ENCODE data around the gene NCAN. TPM values are rescaled to one million over a fixed set of nuclear protein-coding genes. Genes with fewer than 3 reads are reported as not detected.

NCAN gene
- total and polyA plus RNA-seq, 7 donors, result 0.03 TPM; not detected in 6

DNA sequence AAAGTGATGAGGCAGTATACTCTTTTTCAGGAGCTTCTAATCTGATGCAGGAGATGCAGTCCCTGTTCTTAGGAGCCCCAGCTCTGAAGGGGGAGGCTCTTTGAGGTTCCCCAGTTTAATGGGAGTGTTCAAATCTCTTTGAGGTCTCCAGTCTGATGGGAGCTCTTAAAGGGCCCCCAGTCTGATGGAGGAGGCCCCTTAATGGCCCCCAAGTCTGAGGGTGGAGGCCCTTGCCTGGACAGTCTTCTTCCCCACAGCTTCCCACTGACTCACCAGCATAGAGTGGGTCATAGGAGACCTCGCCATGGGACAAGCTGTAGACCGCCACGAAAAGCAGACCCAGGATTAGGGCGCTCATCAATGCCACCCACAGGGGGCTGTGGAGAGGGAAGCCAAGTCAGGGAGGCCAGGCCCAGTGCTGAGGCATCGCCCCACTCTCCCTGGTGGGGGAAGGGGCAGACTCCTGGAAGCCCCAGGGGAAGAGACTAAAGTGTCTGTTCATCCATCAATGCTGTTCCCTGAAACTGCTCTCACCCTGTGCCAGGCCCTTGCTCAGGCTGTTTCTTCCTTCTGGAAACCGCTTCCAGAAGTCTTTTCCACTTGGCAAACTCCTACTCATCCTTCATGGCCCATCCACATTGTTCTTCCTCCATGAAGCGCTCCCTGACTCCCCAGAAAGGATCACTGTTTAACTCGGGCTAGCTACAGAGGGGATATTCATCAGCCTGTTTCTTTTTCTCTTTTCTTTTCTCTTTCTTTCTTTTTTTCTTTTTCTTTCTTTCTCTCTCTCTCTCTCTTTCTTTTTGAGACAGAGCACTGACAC, 59.2 kb downstream of the NCAN start:
- H3K27me3 ChIP-seq (ENCODE audit: insufficient read depth in 3 of 3, low read length in 2 of 3), result peaks cover 0 to 12% (median 5%) of the 10 kb centered on the region in 3 donors
- H3K4me1 ChIP-seq, result no peaks in the 10 kb centered on the region
- TF ChIP-seq, protein P1, sequence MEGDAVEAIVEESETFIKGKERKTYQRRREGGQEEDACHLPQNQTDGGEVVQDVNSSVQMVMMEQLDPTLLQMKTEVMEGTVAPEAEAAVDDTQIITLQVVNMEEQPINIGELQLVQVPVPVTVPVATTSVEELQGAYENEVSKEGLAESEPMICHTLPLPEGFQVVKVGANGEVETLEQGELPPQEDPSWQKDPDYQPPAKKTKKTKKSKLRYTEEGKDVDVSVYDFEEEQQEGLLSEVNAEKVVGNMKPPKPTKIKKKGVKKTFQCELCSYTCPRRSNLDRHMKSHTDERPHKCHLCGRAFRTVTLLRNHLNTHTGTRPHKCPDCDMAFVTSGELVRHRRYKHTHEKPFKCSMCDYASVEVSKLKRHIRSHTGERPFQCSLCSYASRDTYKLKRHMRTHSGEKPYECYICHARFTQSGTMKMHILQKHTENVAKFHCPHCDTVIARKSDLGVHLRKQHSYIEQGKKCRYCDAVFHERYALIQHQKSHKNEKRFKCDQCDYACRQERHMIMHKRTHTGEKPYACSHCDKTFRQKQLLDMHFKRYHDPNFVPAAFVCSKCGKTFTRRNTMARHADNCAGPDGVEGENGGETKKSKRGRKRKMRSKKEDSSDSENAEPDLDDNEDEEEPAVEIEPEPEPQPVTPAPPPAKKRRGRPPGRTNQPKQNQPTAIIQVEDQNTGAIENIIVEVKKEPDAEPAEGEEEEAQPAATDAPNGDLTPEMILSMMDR (IDR thresholded peaks at IDR 0.05), result no peak
- H3K4me3 ChIP-seq, result no peak overlapping the region
- H3K27ac ChIP-seq, result no peak overlapping the region
- ATAC-seq, result no peak
- no peaks in the 10 kb centered on the region for H3K9me3 ChIP-seq
- intact Hi-C loops (cut with DNase I), result no loop called here
- DNase-seq, result no peak
- 86 to 95% (median 94%) methylated on average over 8 of the region's 8 CpGs for WGBS, 3 donors
- peaks cover 0 to 6% of the 10 kb centered on the region in 2 donors for H3K36me3 ChIP-seq (ENCODE audit: insufficient read depth in 1 of 2, low read depth in 1 of 2)

DNA sequence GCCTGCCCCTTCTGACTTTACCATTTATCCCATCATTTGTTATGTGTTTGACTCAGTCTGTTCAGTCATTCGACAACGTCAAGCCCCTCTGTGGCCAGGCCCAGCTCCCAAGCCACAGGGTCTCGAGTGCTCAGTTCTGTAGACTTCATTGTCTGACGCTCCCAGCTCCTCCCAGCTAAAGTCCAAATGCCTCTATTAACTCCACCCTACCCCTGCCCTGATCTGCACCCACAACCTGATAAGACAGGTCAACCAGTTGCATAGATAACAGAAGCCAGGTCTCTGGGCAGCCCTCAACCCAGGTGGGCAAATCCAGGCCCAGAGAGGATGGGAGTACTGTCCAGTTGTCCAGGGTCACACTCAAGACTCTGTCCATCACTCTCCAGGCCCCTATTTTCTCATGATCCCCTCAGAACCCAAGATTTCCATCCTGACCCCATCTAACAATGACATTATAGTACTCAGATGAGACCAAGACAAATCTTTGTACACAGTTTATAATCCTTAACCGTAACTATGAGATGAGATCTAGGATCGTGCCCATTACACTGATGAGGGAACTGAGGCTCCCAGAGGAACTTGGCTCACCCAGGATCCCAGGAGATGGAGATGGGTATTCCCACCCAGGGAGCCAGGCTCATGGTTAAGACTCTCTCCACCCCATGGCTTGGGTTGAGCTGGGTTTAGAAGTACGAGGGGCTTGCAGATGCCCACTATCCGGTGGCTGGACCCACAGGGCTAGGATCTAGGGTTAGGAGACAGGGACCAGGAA, 60.3 kb downstream of the NCAN start:
- TF ChIP-seq, protein P1 (IDR thresholded peaks at IDR 0.05), result no peak
- H3K4me3 ChIP-seq, result no peak overlapping the region
- H3K27ac ChIP-seq, result no peak overlapping the region
- H3K36me3 ChIP-seq (ENCODE audit: insufficient read depth in 1 of 2, low read depth in 1 of 2), result peaks cover 0 to 17% of the 10 kb centered on the region in 2 donors
- ATAC-seq, result no peak
- WGBS, 3 donors, result 88 to 91% (median 89%) methylated on average over 8 of the region's 8 CpGs
- peaks cover 0 to 12% (median 5%) of the 10 kb centered on the region in 3 donors for H3K27me3 ChIP-seq (ENCODE audit: insufficient read depth in 3 of 3, low read length in 2 of 3)
- intact Hi-C loops (cut with DNase I), result no loop called here
- no peak for DNase-seq
- no peaks in the 10 kb centered on the region for H3K9me3 ChIP-seq
- H3K4me1 ChIP-seq, result no peaks in the 10 kb centered on the region

DNA sequence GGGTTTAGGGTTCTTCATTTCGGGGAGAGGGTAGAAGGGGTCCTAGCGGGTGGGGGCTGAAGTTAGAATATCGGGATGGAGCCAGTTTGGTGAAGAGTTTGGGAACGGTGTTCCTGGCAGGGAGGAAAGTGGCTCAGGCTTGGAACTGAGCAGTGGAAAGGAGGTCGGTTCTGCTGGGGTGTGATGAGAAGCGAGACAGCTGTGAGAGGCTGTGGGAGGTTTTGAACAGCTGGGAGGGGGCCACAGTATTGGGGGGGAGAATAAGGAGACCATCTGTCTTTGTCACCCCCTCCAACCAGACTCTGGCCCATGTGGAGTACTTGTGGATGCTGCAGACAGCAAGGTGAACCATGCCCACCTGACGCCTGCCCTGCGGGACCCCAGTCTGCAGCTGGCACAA, 62.4 kb downstream of the NCAN start:
- no peaks in the 10 kb centered on the region for H3K9me3 ChIP-seq
- ATAC-seq, result no peak
- H3K27me3 ChIP-seq (ENCODE audit: insufficient read depth in 3 of 3, low read length in 2 of 3), result peaks cover 0 to 12% (median 5%) of the 10 kb centered on the region in 3 donors
- no peaks in the 10 kb centered on the region for H3K4me1 ChIP-seq
- TF ChIP-seq, protein P1 (IDR thresholded peaks at IDR 0.05), result no peak
- WGBS, 3 donors, result 51 to 65% (median 54%) methylated on average over 8 of the region's 8 CpGs
- peaks cover 0 to 38% of the 10 kb centered on the region in 2 donors for H3K36me3 ChIP-seq (ENCODE audit: insufficient read depth in 1 of 2, low read depth in 1 of 2)
- DNase-seq, result no peak
- intact Hi-C loops (cut with DNase I), result no loop called here
- H3K4me3 ChIP-seq, result no peak overlapping the region
- no peak overlapping the region for H3K27ac ChIP-seq

DNA sequence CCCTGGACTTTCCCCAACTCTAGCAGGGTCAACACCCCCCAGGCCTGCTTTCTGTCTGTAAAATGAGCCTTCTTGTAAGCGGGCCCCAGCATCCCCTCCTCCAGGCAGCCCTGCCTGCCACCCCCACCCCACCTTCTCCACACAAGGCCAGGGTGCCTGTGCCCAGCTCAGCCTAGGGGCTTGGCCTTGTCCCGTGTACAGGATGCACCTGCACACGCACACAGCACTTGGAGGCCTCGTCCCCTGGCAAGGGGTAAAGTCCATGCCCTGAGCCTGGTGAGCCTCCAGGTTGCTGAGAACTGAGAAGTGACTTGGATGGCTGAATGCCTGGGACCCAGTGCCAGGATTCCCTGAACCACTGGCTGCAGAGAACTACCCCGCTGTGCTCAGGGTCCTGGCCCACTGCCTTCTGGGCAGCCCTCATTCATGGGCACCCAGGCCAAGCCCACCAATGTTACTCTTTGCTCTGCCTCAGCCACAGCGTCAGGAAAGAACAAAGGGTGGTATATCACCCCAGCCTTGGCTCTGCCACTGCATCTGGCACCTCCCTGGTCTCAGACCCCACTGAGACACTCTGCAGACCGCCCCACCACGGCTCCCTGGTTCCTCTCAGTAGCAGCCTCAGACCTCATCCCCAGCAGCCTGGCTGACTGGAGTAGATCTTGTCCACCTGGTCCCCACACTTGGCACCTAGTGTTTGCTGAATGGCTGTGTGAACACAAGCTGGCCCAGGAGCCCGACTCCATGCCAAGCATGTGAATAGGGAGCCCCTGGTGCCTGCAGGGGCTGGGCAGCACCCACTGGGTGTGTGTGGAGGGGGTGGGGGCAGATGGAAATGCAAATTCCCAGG, 63.2 kb downstream of the NCAN start:
- WGBS, 3 donors, result 40 to 54% (median 43%) methylated on average over 9 of the region's 9 CpGs
- Histone ChIP-seq H3K4me1 (no peaks in the 10 kb centered on the region), H3K9me3 (no peaks in the 10 kb centered on the region), H3K36me3 (ENCODE audit: insufficient read depth in 1 of 2, low read depth in 1 of 2) (peaks cover 0 to 46% of the 10 kb centered on the region in 2 donors), H3K4me3 (no peak overlapping the region), H3K27me3 (ENCODE audit: insufficient read depth in 3 of 3, low read length in 2 of 3) (peaks cover 0 to 12% (median 5%) of the 10 kb centered on the region in 3 donors), H3K27ac (no peak overlapping the region)
- DNase-seq (no peak), ATAC-seq (no peak)
- TF ChIP-seq, protein P1 (IDR thresholded peaks at IDR 0.05), result no peak
- intact Hi-C loops (cut with DNase I), result no loop called here
